Epithelial cell of esophagus (primary cell): ENCODE measurements around the gene FHL2.

Experiments
- DNase-seq: peaks from one replicate; pipeline ENCODE4 v3.0.0; 2010; ENCODE audit warnings: low read depth
- H3K4me3 ChIP-seq: 2 replicates; pipeline ENCODE4 v1.5.1; 2011; ENCODE audit warnings: mild to moderate bottlenecking, low read length, control low read depth
- TF ChIP-seq, protein P1 (sequence below): IDR thresholded peaks from 2 replicates; pipeline ENCODE4 v1.5.1; 2011; ENCODE audit warnings: low read depth, mild to moderate bottlenecking, low read length, control low read depth, inconsistent platforms; ENCODE audit not compliant: insufficient read depth; ENCODE audit errors: missing control alignments

FHL2 gene

DNA sequence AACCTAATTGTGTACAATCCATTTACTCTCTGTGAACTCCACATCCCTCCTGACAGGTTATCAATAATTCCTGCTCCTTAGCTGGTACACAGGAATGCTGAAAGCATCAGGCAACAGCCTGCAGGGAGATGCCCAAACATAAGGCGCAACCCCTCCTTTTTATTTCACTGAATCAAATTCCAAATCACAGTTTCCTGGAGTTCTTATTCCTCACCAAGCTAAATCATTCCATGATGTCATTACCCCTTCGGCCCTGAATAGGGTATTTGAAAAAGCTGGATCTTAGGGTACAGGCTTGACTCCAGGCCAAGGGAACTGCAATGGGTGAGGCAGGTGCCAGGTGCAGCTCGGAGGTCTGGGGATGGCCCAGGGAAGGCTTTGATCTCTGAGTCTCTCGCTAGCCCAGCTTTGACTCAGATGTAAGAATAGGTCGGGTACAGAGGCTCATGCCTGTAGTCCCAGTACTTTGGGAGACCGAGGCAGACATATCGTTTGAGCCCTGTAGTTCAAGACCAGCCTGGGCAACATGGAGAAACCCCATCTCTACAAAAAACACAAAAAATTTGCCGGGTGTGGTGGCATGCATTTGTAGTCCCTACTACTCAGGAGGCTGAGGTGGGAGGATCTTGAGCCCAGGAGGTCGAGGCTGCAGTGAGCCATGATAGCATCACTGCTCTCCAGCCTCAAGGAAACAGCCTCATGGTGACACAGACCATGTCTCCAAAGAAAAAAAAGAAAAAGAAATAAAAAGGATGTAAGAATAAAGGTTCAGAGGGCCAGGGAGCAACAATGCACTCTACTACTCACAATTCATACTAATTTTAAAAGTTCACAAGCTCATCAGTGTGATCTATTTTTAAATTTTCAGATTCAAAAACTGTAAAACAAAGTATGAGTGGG is 6.8 kb downstream of the FHL2 start:
- H3K4me3 ChIP-seq = no peak overlapping the region
- TF ChIP-seq, protein P1, sequence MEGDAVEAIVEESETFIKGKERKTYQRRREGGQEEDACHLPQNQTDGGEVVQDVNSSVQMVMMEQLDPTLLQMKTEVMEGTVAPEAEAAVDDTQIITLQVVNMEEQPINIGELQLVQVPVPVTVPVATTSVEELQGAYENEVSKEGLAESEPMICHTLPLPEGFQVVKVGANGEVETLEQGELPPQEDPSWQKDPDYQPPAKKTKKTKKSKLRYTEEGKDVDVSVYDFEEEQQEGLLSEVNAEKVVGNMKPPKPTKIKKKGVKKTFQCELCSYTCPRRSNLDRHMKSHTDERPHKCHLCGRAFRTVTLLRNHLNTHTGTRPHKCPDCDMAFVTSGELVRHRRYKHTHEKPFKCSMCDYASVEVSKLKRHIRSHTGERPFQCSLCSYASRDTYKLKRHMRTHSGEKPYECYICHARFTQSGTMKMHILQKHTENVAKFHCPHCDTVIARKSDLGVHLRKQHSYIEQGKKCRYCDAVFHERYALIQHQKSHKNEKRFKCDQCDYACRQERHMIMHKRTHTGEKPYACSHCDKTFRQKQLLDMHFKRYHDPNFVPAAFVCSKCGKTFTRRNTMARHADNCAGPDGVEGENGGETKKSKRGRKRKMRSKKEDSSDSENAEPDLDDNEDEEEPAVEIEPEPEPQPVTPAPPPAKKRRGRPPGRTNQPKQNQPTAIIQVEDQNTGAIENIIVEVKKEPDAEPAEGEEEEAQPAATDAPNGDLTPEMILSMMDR = no peak
- DNase-seq = no peak

DNA sequence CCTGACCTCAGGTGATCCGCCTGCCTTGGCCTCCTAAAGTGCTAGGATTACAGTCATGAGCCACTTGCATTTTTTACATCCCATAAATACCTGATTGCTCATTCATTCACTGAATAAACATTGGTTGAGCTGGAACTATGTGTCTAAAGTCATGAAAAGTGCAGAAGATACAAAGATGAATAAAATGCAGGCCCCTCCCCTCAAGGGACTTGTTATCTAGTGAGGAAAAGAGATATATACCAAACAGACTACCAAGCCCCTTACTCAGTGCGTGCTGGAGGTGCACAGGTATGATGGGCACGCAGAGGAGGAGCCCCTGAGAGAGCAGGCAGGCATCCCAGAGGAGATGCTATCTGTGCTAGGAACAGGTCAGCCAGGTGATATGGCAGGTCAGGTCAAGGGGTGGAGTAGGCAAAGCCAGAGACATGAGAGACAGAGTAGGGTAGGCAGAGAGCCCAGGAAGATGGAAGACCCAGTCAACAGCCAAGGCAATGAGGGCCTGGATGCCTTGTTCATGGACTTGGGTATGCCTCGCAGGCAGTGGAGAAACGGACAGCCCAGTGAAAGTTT is 7.7 kb downstream of the FHL2 start:
- DNase-seq = peak; percentile 54
- no peak overlapping the region for H3K4me3 ChIP-seq
- TF ChIP-seq, protein P1 = no peak

DNA sequence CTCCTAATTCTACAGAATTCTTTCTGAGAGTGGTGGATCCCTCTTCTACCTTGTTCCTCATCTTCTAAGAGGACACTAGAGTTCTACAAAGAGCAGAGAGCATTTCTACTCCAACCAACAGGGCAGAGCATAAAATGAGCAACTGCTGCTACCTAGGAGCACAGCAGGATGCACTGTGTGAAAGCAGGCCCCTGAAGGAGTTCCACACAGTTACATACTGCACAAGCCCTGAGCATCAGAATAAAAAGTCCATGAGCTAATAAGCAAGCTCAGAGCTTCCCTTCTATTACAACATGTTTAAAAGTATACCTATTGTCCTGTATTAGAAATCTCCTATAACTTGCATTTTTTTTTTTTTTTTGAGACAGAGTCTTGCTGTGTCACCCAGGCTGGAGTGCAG is 8.4 kb downstream of the FHL2 start:
- DNase-seq = no peak

DNA sequence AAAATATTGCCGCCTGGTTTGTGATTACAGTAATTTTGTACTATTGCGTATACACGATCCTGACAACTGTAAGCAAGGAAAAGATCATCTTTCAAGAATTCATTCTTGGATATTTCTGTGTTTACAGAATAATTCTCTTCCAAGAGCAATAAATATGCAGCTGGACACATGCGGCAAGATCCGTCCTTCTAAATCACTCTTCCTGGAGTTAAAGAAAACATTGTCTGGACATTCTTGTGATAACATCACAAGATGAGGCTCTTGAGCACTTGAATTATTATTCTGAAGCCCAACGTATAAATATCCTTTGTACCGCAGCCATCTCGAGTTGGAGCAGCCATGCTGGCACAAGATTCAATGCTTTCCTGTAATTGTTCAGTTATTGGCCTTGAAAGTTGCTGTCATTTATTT is 9.9 kb downstream of the FHL2 start:
- TF ChIP-seq, protein P1 = no peak
- no peak for DNase-seq
- H3K4me3 ChIP-seq = no peak overlapping the region

More for the DNA sequence above, 8.4 kb downstream of the FHL2 start:
- TF ChIP-seq, protein P1 = no peak
- H3K4me3 ChIP-seq = no peak overlapping the region

- H3K4me3 ChIP-seq = no peak overlapping the region
- TF ChIP-seq, protein P1 = no peak
- peak; percentile 48 for DNase-seq
Observed at GRCh38 chr2:105387225-105387624, 11.6 kb downstream of the FHL2 start.

GRCh38 chr2:105385731-105386540 is 12.9 kb downstream of the FHL2 start:
- no peak overlapping the region for H3K4me3 ChIP-seq
- no peak for DNase-seq
- TF ChIP-seq, protein P1 = no peak
